Activated T-helper 17 cell treated with anti-CD3 and anti-CD28 coated beads, Interleukin-2, amount 50 U/mL, for 72 hours (primary cell): ENCODE results near the gene CLMN. TPM values are rescaled to one million over a fixed set of nuclear protein-coding genes. Genes with fewer than 3 reads are reported as not detected.

ENCODE experiments used
- ATAC-seq: fragments of 150-1000 bp; cut with Tn5 transposase; replicated peaks from 2 replicates; pipeline ENCODE4 v1.10.0; 2021; ENCODE audit warnings: mild to moderate bottlenecking, moderate library complexity
- H3K27ac Mint-ChIP-seq: one replicate; pipeline ENCODE4 v1.8.0; 2022; ENCODE audit warnings: mixed read lengths
- H3K27me3 Mint-ChIP-seq: one replicate; pipeline ENCODE4 v1.8.0; 2022; ENCODE audit warnings: mixed read lengths
- H3K36me3 Mint-ChIP-seq: one replicate; pipeline ENCODE4 v1.8.0; 2022; ENCODE audit warnings: low read depth, mild to moderate bottlenecking, mixed read lengths
- H3K4me1 Mint-ChIP-seq: one replicate; pipeline ENCODE4 v1.8.0; 2022; ENCODE audit warnings: mixed read lengths
- H3K4me3 Mint-ChIP-seq: one replicate; pipeline ENCODE4 v1.8.0; 2022; ENCODE audit warnings: mild to moderate bottlenecking, mixed read lengths
- H3K9me3 Mint-ChIP-seq: one replicate; pipeline ENCODE4 v1.8.0; 2022; ENCODE audit warnings: mixed read lengths
- total RNA-seq, 2 donors: library from RNA; stranded (reverse); gene quantifications; one replicate each; pipeline ENCODE4 v1.2.3, GENCODE V29; 2022

The CLMN gene
- total RNA-seq, 2 donors from 2014 or later, result 0.95 to 5.3 TPM

- Mint-ChIP-seq H3K4me3 (no peak overlapping the region), H3K4me1 (no peaks in the 10 kb centered on the region), H3K27me3 (peaks cover 9% of the 10 kb centered on the region), H3K9me3 (no peaks in the 10 kb centered on the region), H3K36me3 (no peaks in the 10 kb centered on the region), H3K27ac (no peak overlapping the region)
- ATAC-seq, result no peak
These were observed 64.7 kb downstream of the CLMN start for GRCh38 chr14:95255013-95255412.

- ATAC-seq, result no peak
- no peak overlapping the region for H3K27ac Mint-ChIP-seq
- no peak overlapping the region for H3K4me3 Mint-ChIP-seq
- no peaks in the 10 kb centered on the region for H3K4me1 Mint-ChIP-seq
- no peaks in the 10 kb centered on the region for H3K9me3 Mint-ChIP-seq
- H3K27me3 Mint-ChIP-seq, result peaks cover 9% of the 10 kb centered on the region
- no peaks in the 10 kb centered on the region for H3K36me3 Mint-ChIP-seq
These were observed 65.4 kb downstream of the CLMN start for GRCh38 chr14:95254288-95254687.

GRCh38 chr14:95253039-95253630, 66.6 kb downstream of the CLMN start:
- Mint-ChIP-seq H3K9me3 (no peaks in the 10 kb centered on the region), H3K27me3 (peaks cover 14% of the 10 kb centered on the region)
- no peak for ATAC-seq

GRCh38 chr14:95252219-95252618, 67.5 kb downstream of the CLMN start:
- H3K9me3 Mint-ChIP-seq, result no peaks in the 10 kb centered on the region
- no peak overlapping the region for H3K27ac Mint-ChIP-seq
- H3K4me1 Mint-ChIP-seq, result no peaks in the 10 kb centered on the region
- ATAC-seq, result no peak
- no peaks in the 10 kb centered on the region for H3K36me3 Mint-ChIP-seq
- H3K4me3 Mint-ChIP-seq, result no peak overlapping the region
- H3K27me3 Mint-ChIP-seq, result peaks cover 14% of the 10 kb centered on the region

More at GRCh38 chr14:95253039-95253630, 66.6 kb downstream of the CLMN start:
- H3K27ac Mint-ChIP-seq, result no peak overlapping the region
- no peaks in the 10 kb centered on the region for H3K36me3 Mint-ChIP-seq
- no peak overlapping the region for H3K4me3 Mint-ChIP-seq
- H3K4me1 Mint-ChIP-seq, result no peaks in the 10 kb centered on the region

- Mint-ChIP-seq H3K36me3 (no peaks in the 10 kb centered on the region), H3K9me3 (no peaks in the 10 kb centered on the region), H3K27ac (no peak overlapping the region), H3K4me1 (no peaks in the 10 kb centered on the region), H3K4me3 (no peak overlapping the region), H3K27me3 (peaks cover 15% of the 10 kb centered on the region)
- ATAC-seq, result no peak
These were observed 68.8 kb downstream of the CLMN start for GRCh38 chr14:95250936-95251335.

- Mint-ChIP-seq H3K36me3 (no peaks in the 10 kb centered on the region), H3K27ac (no peak overlapping the region), H3K4me1 (peaks cover 2% of the 10 kb centered on the region), H3K9me3 (no peaks in the 10 kb centered on the region), H3K4me3 (no peak overlapping the region), H3K27me3 (peaks cover 16% of the 10 kb centered on the region)
- ATAC-seq, result no peak
These were observed 69.5 kb downstream of the CLMN start for GRCh38 chr14:95250140-95250769.

GRCh38 chr14:95248432-95248831, 71.3 kb downstream of the CLMN start:
- no peaks in the 10 kb centered on the region for H3K9me3 Mint-ChIP-seq
- H3K4me3 Mint-ChIP-seq, result no peak overlapping the region
- no peak for ATAC-seq
- H3K27ac Mint-ChIP-seq, result no peak overlapping the region
- peaks cover 20% of the 10 kb centered on the region for H3K27me3 Mint-ChIP-seq
- no peaks in the 10 kb centered on the region for H3K36me3 Mint-ChIP-seq
- H3K4me1 Mint-ChIP-seq, result peaks cover 4% of the 10 kb centered on the region

- Mint-ChIP-seq H3K36me3 (no peaks in the 10 kb centered on the region), H3K27me3 (peaks cover 20% of the 10 kb centered on the region), H3K27ac (no peak overlapping the region)
These were observed 72.8 kb downstream of the CLMN start for GRCh38 chr14:95246870-95247269.

GRCh38 chr14:95245334-95245733, 74.4 kb downstream of the CLMN start:
- H3K27ac Mint-ChIP-seq, result no peak overlapping the region
- peaks cover 16% of the 10 kb centered on the region for H3K27me3 Mint-ChIP-seq
- no peaks in the 10 kb centered on the region for H3K36me3 Mint-ChIP-seq
- no peak overlapping the region for H3K4me3 Mint-ChIP-seq
- H3K4me1 Mint-ChIP-seq, result peaks cover 4% of the 10 kb centered on the region
- H3K9me3 Mint-ChIP-seq, result no peaks in the 10 kb centered on the region
- ATAC-seq, result no peak

More at GRCh38 chr14:95246870-95247269, 72.8 kb downstream of the CLMN start:
- Mint-ChIP-seq H3K4me1 (peaks cover 4% of the 10 kb centered on the region), H3K9me3 (no peaks in the 10 kb centered on the region), H3K4me3 (no peak overlapping the region)
- ATAC-seq, result no peak

GRCh38 chr14:95244587-95244986, 75.1 kb downstream of the CLMN start:
- Mint-ChIP-seq H3K27me3 (peaks cover 14% of the 10 kb centered on the region), H3K4me3 (no peak overlapping the region), H3K27ac (no peak overlapping the region), H3K36me3 (no peaks in the 10 kb centered on the region), H3K9me3 (no peaks in the 10 kb centered on the region), H3K4me1 (peaks cover 4% of the 10 kb centered on the region)
- ATAC-seq, result no peak

GRCh38 chr14:95242870-95243269, 76.8 kb downstream of the CLMN start:
- Mint-ChIP-seq H3K27ac (no peak overlapping the region), H3K36me3 (no peaks in the 10 kb centered on the region), H3K4me1 (peaks cover 4% of the 10 kb centered on the region)

GRCh38 chr14:95240859-95241813, 78.6 kb downstream of the CLMN start:
- Mint-ChIP-seq H3K9me3 (no peaks in the 10 kb centered on the region), H3K4me3 (no peak overlapping the region), H3K27ac (no peak overlapping the region), H3K36me3 (no peaks in the 10 kb centered on the region), H3K27me3 (peaks cover 15% of the 10 kb centered on the region), H3K4me1 (peaks cover 4% of the 10 kb centered on the region)
- no peak for ATAC-seq

More at GRCh38 chr14:95242870-95243269, 76.8 kb downstream of the CLMN start:
- Mint-ChIP-seq H3K4me3 (no peak overlapping the region), H3K9me3 (no peaks in the 10 kb centered on the region), H3K27me3 (peaks cover 12% of the 10 kb centered on the region)
- no peak for ATAC-seq

- Mint-ChIP-seq H3K4me1 (no peaks in the 10 kb centered on the region), H3K27ac (no peak overlapping the region), H3K36me3 (no peaks in the 10 kb centered on the region), H3K4me3 (no peak overlapping the region), H3K9me3 (no peaks in the 10 kb centered on the region), H3K27me3 (peaks cover 6% of the 10 kb centered on the region)
- ATAC-seq, result no peak
These were observed 81.0 kb downstream of the CLMN start for GRCh38 chr14:95238487-95239298.

GRCh38 chr14:95237958-95238340, 81.8 kb downstream of the CLMN start:
- Mint-ChIP-seq H3K4me3 (no peak overlapping the region), H3K36me3 (no peaks in the 10 kb centered on the region), H3K27ac (no peak overlapping the region), H3K27me3 (peaks cover 10% of the 10 kb centered on the region), H3K4me1 (no peaks in the 10 kb centered on the region), H3K9me3 (no peaks in the 10 kb centered on the region)
- ATAC-seq, result no peak
